ENCODE data around the gene DPF1. TPM values are rescaled to one million over a fixed set of nuclear protein-coding genes. Genes with fewer than 3 reads are reported as not detected.
"Not testable (repeated sequence)": the region's sequence is repeated elsewhere in the genome, so short reads cannot be mapped to it uniquely, and the experiment has no call there.

Gene DPF1
- total and polyA plus RNA-seq, 2 experiments from 2014 or later = 6.5 to 7.8 TPM

- Histone ChIP-seq H3K27ac (no peak overlapping the region), H3K4me1 (ENCODE audit: low read depth) (no peaks in the 10 kb centered on the region), H3K9me3 (ENCODE audit: low read depth) (no peaks in the 10 kb centered on the region), H3K4me3 (peak overlapping the region; percentile 56), H3K36me3 (no peaks in the 10 kb centered on the region), H3K27me3 (peaks cover 23% of the 10 kb centered on the region)
- TF ChIP-seq CTCF (IDR thresholded peaks at IDR 0.05; ENCODE audit: low read depth, low read length) = no peak
- no peak for DNase-seq (ENCODE audit: low read depth in 1 of 2, low spot score in 1 of 2)
Observed at GRCh38 chr19:38228005-38228377, 4.0 kb upstream of the DPF1 start.

- H3K4me3 ChIP-seq = no peak overlapping the region
- no peaks in the 10 kb centered on the region for H3K4me1 ChIP-seq (ENCODE audit: low read depth)
- H3K27me3 ChIP-seq = peaks cover 23% of the 10 kb centered on the region
- no peaks in the 10 kb centered on the region for H3K9me3 ChIP-seq (ENCODE audit: low read depth)
- no peak for TF ChIP-seq CTCF (IDR thresholded peaks at IDR 0.05; ENCODE audit: low read depth, low read length)
- H3K36me3 ChIP-seq = no peaks in the 10 kb centered on the region
- no peak for DNase-seq (ENCODE audit: low read depth in 1 of 2, low spot score in 1 of 2)
- no peak overlapping the region for H3K27ac ChIP-seq
Observed at GRCh38 chr19:38227287-38228004, 3.4 kb upstream of the DPF1 start.

GRCh38 chr19:38224863-38225218, 819 bp upstream of the DPF1 start:
- not testable (repeated sequence) for DNase-seq (ENCODE audit: low read depth in 1 of 2, low spot score in 1 of 2); H3K27me3 ChIP-seq; H3K36me3 ChIP-seq; H3K4me1 ChIP-seq (ENCODE audit: low read depth); H3K4me3 ChIP-seq; H3K27ac ChIP-seq; H3K9me3 ChIP-seq (ENCODE audit: low read depth)

- H3K27ac ChIP-seq = no peak overlapping the region
- no peak for DNase-seq (ENCODE audit: low read depth in 1 of 2, low spot score in 1 of 2)
- TF ChIP-seq CTCF (IDR thresholded peaks at IDR 0.05; ENCODE audit: low read depth, low read length) = no peak
- no peaks in the 10 kb centered on the region for H3K4me1 ChIP-seq (ENCODE audit: low read depth)
- H3K36me3 ChIP-seq = no peaks in the 10 kb centered on the region
- no peaks in the 10 kb centered on the region for H3K9me3 ChIP-seq (ENCODE audit: low read depth)
- peaks cover 2% of the 10 kb centered on the region for H3K27me3 ChIP-seq
- peak overlapping the region; percentile 77 for H3K4me3 ChIP-seq
Observed at GRCh38 chr19:38223617-38224013, 407 bp downstream of the DPF1 start.

GRCh38 chr19:38223119-38223523, 901 bp downstream of the DPF1 start:
- DNase-seq (ENCODE audit: low read depth in 1 of 2, low spot score in 1 of 2) = no peak
- no peaks in the 10 kb centered on the region for H3K36me3 ChIP-seq
- no peak overlapping the region for H3K4me3 ChIP-seq
- H3K9me3 ChIP-seq (ENCODE audit: low read depth) = no peaks in the 10 kb centered on the region
- H3K4me1 ChIP-seq (ENCODE audit: low read depth) = no peaks in the 10 kb centered on the region
- no peaks in the 10 kb centered on the region for H3K27me3 ChIP-seq
- TF ChIP-seq CTCF (IDR thresholded peaks at IDR 0.05; ENCODE audit: low read depth, low read length) = no peak
- no peak overlapping the region for H3K27ac ChIP-seq

GRCh38 chr19:38221919-38222830, 1.8 kb downstream of the DPF1 start:
- TF ChIP-seq CTCF (IDR thresholded peaks at IDR 0.05; ENCODE audit: low read depth, low read length) = no peak
- Histone ChIP-seq H3K4me1 (ENCODE audit: low read depth) (no peaks in the 10 kb centered on the region), H3K4me3 (no peak overlapping the region), H3K36me3 (no peaks in the 10 kb centered on the region), H3K9me3 (ENCODE audit: low read depth) (no peaks in the 10 kb centered on the region), H3K27ac (no peak overlapping the region), H3K27me3 (no peaks in the 10 kb centered on the region)
- DNase-seq (ENCODE audit: low read depth in 1 of 2, low spot score in 1 of 2) = no peak

Data from cardiac muscle cell (in vitro differentiated cells and primary cell).